Cardiac septum (tissue), 1 donor: ENCODE results near the gene HNRNPL. TPM values are rescaled to one million over a fixed set of nuclear protein-coding genes. Genes with fewer than 3 reads are reported as not detected.
"Not testable (repeated sequence)": the region's sequence is repeated elsewhere in the genome, so short reads cannot be mapped to it uniquely, and the experiment has no call there.

Source experiments
- DNase-seq: peaks from one replicate; pipeline ENCODE4 v3.0.0-alpha.2; 2020; ENCODE audit warnings: low spot score
- intact Hi-C: fragments of 100-400 bp; cut with DNase I; formaldehyde crosslinking; loops from one replicate; pipeline ENCODE4 v1.14.0; 2022
- total RNA-seq: library from RNA; stranded (reverse); fragmentation: NEBNext Ultra II Directional; extraction: Animal tissue kit (Norgen Biotek cat#: 25700); gene quantifications from one replicate; pipeline ENCODE4 v1.2.1, GENCODE V29; 2021
- donor health status: DM: no; HTN: no; CAD: no.

The HNRNPL gene
- total RNA-seq, 1 donor from 2014 or later: 136 TPM

DNA sequence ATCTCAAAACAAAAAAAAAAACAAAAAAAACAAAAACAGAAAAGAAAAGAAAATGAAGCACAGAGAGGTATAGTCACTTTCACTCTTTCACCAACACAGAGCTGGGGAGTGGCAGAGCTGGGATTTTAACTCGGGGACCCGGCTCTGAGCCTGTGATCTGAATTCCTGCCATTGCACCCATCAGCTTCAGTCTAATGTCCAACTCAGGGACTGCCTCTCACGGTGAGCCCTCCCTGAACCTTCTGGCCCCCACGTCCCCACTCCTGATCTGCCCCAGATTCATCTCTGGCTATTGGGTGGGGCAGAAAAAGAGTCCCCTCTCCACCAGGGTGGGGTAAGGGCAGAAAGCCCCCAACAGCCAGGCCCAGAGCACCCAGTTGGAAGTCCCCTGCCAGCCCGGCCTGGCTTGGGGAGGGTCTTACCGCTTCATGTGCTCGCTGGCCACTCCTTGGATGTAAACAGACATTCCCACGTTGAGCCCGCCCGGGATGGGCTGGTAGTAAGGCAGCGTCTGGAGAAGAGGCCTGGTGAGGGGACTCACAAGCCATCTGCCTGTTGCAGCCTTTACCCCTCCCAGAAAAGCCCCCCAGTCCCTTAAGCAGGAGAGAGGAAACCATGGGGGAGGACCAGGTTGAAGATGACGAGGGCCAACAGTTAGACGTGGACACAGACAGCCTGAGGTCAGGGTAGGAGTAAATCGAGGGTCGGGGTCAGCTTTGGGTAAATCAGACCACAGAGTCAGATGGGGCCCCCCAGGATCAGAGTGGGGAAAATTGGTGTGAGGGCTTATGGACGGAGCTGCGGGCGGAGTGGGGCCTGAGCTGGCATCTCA is 37.6 kb downstream of the HNRNPL start:
- DNase-seq: no peak
- intact Hi-C loops: no loop called here

DNA sequence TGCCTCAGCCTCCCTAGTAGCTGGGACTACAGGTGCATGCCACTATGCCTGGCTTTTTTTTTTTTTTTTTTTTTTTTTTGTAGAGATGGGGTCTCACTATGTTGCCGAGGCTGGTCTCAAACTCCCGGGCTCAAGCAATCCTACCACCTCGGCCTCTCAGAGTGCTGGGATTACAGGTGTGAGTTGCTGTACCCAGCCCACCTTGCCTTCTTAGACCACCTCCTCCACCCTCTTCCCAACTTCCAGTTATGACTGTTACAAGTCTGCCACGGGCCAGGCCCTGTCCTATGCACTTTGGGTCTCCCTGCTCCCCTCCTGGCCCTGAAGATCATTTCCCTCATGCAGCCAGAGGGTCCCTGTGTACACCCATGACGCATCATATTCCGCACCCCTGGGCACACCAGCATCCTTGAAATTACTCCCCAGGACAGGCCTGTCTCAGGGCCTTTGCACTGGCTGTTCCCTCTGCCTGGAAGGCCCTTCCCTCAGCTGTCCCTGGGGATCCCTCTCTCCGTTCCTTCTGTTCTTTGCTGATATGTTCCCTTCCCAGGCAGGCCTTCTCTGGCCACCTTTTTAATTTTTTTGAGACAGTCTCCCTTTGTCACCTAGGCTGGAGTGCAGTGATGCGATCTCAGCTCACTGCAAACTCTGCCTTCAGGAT is 40.1 kb downstream of the HNRNPL start:
- intact Hi-C loops: no loop called here
- no peak for DNase-seq

DNA sequence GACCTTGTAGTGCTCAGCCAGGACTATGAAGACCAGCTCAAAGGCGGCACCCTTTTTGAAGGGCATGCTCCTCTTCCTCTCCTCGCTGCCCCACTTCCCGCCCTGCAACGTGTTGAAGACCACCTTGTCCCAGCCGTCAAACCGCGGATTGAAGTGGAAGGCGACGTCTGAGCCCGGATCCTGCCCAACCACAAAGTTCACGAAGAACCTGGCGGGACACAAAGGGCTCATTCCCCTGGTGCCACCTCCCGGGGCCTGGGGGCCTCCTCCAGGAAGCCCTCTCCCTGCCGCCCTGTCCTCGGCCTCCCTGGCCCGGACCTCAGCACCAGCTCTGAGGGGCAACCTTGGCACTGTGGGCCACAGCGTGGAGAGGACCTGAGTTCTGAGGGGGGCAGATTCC is 41.0 kb downstream of the HNRNPL start:
- intact Hi-C loops: no loop called here
- DNase-seq: no peak

DNA sequence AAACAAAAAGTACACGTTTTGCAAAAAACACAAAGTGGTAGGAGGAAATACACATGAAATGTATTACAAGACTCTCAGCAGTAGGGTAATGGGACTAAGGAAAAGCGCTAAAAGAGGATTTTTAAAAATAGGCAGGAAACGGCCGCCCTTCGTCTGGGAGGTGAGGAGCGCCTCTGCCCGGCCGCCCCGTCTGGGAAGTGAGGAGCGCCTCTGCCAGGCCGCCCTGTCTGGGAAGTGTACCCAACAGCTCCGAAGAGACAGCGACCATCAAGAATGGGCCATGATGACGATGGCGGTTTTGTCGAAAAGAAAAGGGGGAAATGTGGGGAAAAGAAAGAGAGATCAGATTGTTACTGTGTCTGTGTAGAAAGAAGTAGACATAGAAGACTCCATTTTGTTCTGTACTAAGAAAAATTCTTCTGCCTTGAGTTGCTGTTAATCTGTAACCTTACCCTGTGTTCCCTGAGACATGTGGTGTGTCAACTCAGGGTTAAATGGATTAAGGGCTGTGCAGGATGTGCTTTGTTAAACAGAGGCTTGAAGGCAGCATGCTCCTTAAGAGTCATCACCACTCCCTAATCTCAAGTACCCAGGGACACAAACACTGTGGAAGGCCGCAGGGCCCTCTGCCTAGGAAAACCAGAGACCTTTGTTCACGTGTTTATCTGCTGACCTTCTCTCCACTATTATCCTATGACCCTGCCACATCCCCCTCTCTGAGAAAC is 42.2 kb downstream of the HNRNPL start:
- intact Hi-C loops, DNase-seq: not testable (repeated sequence)

DNA sequence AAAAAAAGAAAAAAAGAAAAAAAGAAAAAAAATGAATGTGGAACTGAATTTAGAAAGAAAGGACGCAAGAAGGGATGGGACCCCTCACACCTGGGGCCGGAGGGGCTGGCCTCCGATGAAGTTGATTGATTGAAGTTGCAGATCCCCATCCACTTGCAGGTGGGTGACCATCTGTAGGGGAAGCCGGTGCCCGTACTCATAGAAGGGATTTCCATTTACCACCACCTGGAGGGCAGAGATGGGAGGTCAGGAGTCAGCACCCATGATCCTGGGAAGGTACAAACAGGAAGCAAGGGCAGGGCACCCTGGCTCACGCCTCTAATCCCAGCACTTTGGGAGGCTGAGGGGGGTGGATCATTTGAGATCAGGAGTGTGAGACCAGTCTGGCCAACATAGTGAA is 43.4 kb downstream of the HNRNPL start:
- intact Hi-C loops: no loop called here
- no peak for DNase-seq

DNA sequence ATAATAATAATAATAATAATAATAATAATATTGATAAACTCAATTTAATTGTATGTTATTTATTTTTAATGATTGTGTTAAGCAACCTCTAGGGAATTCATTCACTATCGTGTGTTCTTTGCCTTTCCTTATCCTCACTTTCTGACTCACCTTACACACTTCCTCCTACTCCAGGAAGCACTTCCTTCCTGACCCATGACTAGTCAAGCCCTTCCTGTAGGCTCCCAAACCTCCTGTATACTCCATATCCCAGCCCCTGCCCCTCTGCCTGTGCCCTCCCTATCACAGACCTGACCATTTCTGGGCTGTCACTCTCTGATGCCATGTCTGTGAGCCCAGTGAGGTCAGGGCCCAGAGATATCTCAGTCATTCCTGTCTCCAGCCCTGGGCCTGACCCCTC is 44.6 kb downstream of the HNRNPL start:
- DNase-seq: no peak
- intact Hi-C loops: no loop called here

DNA sequence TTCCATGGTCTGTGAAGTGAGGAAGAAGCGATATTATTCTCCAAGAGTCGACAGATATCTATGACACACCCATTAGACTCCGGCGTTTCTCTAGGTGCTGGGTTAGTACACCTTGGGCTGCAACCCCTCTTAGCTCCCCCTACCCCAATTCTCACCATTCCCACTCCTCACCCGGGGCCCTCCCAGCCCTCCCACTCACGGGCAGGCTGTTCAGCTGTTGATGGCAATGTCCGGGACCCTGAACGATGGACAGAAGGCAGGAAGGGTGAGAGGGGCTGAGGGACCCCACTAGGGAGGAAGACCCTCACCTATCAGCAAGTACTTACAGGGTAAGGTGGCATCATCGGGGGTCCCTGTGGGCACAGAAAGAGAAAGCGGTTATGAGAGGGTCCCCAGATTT is 46.2 kb downstream of the HNRNPL start:
- DNase-seq: no peak
- intact Hi-C loops: no loop called here

DNA sequence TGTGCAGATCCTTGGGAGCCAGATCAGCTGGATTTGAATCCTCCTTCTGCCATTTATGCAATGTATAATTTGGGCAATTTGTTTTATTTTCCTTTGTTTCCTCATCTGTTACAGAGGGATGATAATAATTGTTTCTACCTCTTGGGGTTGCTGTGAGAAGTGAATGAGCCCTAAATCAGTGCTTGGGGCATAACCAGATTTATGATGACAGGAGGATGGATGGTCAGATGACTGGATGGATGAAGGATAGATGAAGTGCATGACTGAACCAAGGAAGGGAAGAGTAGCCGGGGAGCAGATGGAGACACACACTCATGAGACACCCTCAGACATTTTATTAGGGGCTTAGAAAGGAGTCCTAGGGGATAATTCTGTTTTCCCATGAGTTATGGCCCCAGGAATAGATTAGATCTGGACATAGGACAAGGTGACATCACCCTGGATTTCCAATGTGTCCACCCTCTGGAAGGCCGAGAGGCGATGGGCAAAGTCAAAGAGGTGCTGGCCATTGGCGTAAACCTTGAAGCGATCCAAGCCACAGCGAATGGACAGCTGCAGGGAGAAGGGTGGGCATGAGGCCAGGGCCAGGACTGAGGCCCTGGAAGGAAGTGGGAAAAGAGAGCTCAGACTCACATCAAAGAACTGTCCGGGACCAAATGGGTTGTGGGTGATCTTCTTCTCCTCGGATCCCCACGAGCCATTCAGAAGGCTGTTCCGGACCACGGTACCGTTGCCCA is 48.3 kb downstream of the HNRNPL start:
- DNase-seq: no peak
- intact Hi-C loops: no loop called here

DNA sequence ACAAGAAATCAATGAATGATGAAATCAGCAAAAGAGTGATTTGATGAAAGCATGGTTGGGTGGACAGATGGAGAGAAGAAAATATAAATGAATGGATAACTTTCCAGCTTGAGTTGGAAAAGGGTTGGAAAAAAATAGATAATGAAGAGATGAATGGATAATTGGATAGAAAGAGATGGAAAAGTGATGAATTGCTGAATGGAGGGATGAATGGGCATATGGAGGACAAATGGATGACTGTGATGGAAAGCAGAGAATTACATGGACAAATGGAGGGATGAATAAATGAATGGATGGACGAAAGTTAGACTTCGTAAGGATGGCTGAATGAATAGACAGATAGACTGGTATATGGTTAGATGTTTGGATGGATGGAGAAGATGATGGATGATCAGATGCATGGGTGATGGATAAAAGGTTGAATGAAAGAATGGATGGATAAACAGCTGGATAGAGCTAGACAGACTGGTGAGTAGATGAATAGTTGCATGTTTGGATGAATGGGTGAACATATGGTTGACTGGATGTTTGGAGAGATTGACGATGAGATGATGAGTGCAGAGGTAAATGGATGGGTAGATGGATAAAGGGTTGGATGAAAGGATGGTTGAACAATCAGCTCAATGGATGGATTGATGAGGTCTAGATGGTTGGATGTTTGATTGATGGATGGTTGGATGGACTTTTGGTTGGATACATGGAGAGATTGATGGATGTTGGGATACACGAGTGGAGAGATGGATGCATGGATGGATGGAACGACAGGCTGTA is 49.0 kb downstream of the HNRNPL start:
- intact Hi-C loops: no loop called here
- DNase-seq: no peak

DNA sequence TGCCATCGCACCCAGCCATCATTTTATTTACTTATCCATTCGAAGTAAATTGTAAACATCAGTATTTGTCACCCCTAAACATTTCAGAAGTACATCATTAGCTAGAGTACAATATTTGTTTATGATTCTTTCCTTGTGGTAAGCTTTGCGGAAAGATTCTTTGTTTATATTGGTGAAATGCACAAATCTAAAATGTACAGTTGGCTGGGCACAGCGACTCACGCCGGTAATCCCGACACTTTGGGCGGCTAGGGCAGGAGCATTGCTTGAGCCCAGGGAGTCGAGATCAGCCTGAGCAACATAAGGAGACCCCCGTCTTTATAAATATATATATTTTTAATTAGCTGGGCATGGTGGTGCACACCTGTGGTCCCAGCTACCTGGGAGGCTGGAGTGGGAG is 50.7 kb downstream of the HNRNPL start:
- no peak for DNase-seq
- intact Hi-C loops: no loop called here

DNA sequence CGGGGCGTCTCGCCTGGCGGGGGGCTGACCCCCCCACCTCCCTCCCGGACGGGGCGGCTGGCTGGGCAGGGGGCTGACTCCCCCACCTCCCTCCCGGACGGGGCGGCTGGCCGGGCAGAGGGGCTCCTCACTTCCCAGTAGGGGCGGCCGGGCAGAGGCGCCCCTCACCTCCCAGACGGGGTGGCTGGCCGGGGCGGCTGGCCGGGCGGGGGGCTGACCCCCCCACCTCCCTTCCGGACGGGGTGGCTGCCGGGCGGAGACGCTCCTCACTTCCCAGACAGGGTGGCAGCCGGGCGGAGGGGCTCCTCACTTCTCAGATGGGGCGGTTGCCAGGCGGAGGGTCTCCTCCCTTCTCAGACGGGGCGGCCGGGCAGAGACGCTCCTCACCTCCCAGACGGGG is 52.0 kb downstream of the HNRNPL start:
- intact Hi-C loops, DNase-seq: not testable (repeated sequence)

DNA sequence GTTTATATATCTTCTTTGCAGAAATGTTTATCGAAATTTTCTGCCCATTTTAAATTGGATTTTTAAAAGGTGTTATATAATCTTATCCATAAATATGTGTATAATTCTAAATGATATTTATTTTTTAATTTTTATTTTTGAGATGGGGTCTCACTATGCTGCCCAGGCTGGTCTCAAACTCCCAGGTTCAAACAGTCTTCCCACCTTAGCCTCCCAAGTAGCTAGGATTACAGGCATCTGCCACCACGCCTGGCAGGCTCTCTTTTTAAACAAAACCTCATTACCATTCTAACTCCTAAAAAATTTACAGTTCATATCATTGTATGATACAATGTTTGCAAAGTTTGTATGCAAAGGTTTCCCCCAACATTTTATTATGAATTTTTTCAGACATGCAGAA is 53.6 kb downstream of the HNRNPL start:
- intact Hi-C loops: no loop called here
- DNase-seq: no peak

DNA sequence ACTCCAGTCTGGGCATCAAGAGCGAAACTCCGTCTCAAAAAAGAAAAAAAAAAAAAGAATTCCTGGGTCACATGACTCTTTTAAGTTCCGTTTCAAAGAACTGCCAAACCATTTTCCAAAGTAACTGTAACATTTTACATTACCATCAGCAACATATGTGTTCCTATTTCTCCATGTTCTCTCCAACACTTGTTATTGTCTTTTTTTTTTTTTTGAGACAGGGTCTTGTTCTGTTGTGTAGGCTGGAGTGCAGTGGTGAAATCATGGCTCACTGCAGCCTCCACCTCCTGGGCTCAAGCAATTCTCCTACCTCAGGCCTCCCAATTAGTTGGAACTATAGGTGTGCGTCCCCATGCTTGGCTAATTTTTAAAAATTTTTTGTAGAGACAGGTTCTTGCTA is 54.2 kb downstream of the HNRNPL start:
- intact Hi-C loops: no loop called here
- no peak for DNase-seq

DNA sequence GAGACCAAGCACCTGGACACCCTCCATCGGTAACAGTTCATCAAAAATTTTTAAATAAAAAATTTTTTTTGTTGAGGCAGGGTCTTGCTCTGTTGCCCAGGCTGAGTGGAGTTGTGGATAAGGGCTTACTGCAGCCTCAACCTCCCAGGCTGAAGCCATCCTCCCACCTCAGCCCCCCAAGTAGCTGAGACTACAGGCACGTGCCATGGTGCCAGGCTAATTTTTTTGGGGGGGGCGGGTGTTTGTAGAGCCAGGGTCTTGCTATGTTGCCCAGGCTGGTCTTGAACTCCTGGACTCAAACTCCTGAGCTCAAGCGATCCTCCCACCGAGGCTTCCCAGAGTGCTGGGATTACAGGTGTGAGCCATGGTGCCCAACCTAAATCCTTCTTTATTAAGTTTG is 56.1 kb downstream of the HNRNPL start:
- intact Hi-C loops: no loop called here
- no peak for DNase-seq

DNA sequence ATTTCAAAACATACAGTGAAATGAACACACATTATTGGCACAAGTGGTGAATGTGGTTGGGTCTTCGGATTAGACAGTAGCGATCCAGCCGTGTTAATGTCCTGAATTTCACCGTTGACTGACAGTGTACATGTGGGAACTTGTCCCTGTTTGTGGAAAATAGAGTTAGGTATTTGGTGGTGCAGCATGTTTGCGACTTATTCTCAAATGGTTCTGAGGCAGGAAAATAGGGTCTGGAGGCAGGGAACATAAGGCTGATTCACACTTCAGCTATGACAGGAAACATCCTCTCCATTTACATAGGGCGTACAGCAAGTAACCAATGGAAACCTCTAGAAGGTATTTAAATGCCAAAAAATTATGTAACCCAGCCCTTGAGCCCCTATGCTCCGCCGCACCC is 56.6 kb downstream of the HNRNPL start:
- intact Hi-C loops: no loop called here
- DNase-seq: no peak

DNA sequence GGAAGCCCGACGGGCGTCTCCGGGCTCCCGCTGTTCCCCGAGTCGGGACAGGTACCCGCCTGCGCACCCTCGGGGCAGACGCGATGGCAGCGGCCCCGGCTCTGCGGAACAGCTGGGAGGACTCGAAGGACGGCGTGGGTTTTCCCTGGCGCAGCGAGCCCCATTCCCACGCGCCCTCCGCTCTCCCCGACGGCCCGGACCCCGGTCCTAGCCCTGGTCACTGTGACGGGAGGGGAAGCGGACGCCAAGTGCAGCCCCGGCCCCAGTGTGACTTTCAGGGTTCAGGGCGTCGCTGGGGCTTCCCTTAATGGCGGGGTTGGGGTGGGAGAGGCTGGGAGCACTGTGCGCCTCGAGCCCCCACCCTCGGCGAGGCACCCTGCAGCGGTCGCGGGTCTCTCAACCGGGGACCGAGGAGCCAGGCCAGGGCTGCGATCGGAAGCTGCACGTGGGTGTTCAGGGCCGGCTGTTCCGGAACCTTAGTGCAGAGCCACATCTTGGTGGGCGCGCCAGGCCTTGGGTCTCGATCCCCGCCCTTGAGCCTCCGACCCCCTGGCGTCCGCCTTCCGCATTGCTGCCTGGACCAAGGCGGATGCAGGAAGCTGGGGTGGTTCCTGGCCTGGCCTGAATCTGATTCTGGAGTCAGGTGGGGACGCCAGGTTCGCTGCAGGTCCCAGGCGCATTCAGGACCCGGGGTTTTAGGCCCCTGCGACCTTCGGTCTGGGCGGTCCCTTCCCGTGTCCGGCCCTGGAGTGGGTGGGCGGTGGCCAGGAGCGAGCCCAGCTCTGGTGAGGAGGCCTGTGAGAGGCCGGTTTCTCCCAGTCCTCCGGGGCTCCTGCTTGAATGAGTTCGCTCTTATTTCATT is 57.3 kb downstream of the HNRNPL start:
- intact Hi-C loops: no loop called here
- no peak for DNase-seq

DNA sequence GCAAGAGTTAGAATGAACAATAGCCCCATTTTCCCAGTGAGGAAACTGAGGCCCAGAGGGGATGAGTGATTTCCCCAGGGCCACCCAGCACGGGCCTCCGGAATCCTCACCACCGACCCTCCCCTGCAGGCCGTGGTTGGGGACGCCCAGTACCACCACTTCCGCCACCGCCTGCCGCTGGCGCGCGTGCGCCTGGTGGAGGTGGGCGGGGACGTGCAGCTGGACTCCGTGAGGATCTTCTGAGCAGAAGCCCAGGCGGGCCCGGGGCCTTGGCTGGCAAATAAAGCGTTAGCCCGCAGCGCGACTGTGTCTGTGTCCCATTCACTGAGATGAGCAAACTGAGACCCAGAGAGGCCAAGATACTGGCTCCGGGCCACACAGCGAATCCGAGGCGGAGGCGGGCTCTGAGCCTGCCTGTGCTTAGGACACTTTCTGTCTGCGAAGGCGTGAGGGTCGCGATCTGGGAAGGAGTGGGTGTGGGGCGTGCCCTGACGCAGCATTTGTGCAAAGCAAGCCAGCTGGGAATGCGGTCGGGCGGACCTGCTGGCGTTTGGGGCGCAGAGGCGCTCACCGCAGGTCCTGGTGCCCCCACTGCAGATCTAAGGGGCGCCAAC is 58.2 kb downstream of the HNRNPL start:
- intact Hi-C loops, DNase-seq: not testable (repeated sequence)
